Activated B cell treated with CpG ODN at 0.5 μM for 24 hours (primary cell): ENCODE measurements around the gene USH1C. TPM values are rescaled to one million over a fixed set of nuclear protein-coding genes. Genes with fewer than 3 reads are reported as not detected.

Experiments used
- ATAC-seq: fragments of 200-7000 bp; cut with Tn5 transposase; one replicate; pipeline ENCODE4 v1.10.0; 2021; ENCODE audit warnings: low read depth, mild to moderate bottlenecking, moderate library complexity
- CTCF ChIA-PET: fragments of 350-600 bp; sonication (Branson Sonifier 250); formaldehyde crosslinking; loops from one replicate; lab custom pipeline; 2021; ENCODE audit warnings: antibody characterized with exemption; lab: Charles Lee
- POLR2A ChIA-PET: fragments of 350-600 bp; sonication (Branson Sonifier 250); formaldehyde crosslinking; loops from one replicate; lab custom pipeline; 2021; ENCODE audit warnings: antibody characterized with exemption; lab: Charles Lee
- DNase-seq: peaks from one replicate; pipeline ENCODE4 v3.0.0; 2022
- H3K27ac Mint-ChIP-seq: one replicate; pipeline ENCODE4 v1.8.0; 2020; ENCODE audit warnings: mixed read lengths
- H3K27me3 Mint-ChIP-seq: one replicate; pipeline ENCODE4 v1.8.0; 2021; ENCODE audit warnings: mixed read lengths
- H3K36me3 Mint-ChIP-seq: one replicate; pipeline ENCODE4 v1.8.0; 2021; ENCODE audit warnings: low read depth, mixed read lengths
- H3K4me1 Mint-ChIP-seq: one replicate; pipeline ENCODE4 v1.8.0; 2021; ENCODE audit warnings: mixed read lengths
- H3K4me3 Mint-ChIP-seq: one replicate; pipeline ENCODE4 v1.8.0; 2020; ENCODE audit warnings: mild to moderate bottlenecking, mixed read lengths
- H3K9me3 Mint-ChIP-seq: one replicate; pipeline ENCODE4 v1.8.0; 2020; ENCODE audit warnings: mixed read lengths
- CTCF ChIP-seq: fragments of 200-600 bp; IDR thresholded peaks from one replicate; pipeline ENCODE4 v1.8.0; 2022; ENCODE audit warnings: antibody characterized with exemption, mild to moderate bottlenecking
- intact Hi-C: fragments of 100-400 bp; cut with micrococcal nuclease; formaldehyde crosslinking; loops from one replicate; pipeline ENCODE4 v1.15.1; 2024
- total RNA-seq: library from RNA; stranded (reverse); gene quantifications from 2 replicates; pipeline ENCODE4 v1.2.3, GENCODE V29; 2022

Gene USH1C
- total RNA-seq, 1 donor from 2014 or later, result not detected

- DNase-seq (no peak), ATAC-seq (no peak)
- Mint-ChIP-seq H3K27ac (no peak overlapping the region), H3K4me3 (no peak overlapping the region), H3K4me1 (no peaks in the 10 kb centered on the region), H3K27me3 (peaks cover 7% of the 10 kb centered on the region), H3K36me3 (no peaks in the 10 kb centered on the region), H3K9me3 (no peaks in the 10 kb centered on the region)
- ChIA-PET CTCF (interaction anchor here (0.7 to 1.1 kb wide), 3 partner anchors 105 to 139 kb away, joined by 3 to 4 read pairs (median 3); partner anchors contain the start of gene KCNJ11), POLR2A (no interaction called here)
- no peak for TF ChIP-seq CTCF
- intact Hi-C loops, result no loop called here
These were observed 50.2 kb downstream of the USH1C start for GRCh38 chr11:17494019-17494418.

DNA sequence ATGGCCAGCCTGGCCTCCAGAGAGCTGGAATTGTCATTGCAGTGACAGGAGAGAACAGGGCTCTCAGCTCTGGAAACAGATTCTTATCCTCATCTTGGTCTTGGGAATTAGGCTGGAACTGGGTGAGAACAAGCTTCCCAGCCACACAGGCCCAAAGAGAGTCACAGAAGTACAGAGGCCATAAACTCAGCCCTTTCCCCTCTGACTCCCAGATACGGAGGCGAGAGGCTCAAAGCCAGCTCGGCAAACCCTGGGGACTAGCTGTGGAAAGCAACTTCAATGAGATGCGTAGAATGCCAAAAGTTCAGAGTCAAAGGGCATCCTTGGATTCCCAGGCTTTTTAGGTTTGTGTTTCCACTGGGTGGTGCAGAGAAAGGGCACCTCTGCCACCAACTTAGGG is 53.3 kb downstream of the USH1C start:
- no peak overlapping the region for H3K4me3 Mint-ChIP-seq
- no peak for ATAC-seq

GRCh38 chr11:17490232-17490631 is 54.0 kb downstream of the USH1C start:
- intact Hi-C loops, result no loop called here
- ChIA-PET POLR2A (no interaction called here), CTCF (no interaction called here)
- no peak for TF ChIP-seq CTCF
- peaks cover 18% of the 10 kb centered on the region for H3K27me3 Mint-ChIP-seq
- no peak overlapping the region for H3K4me3 Mint-ChIP-seq
- no peak for DNase-seq
- no peaks in the 10 kb centered on the region for H3K36me3 Mint-ChIP-seq
- ATAC-seq, result no peak
- H3K27ac Mint-ChIP-seq, result no peak overlapping the region
- H3K4me1 Mint-ChIP-seq, result no peaks in the 10 kb centered on the region
- no peaks in the 10 kb centered on the region for H3K9me3 Mint-ChIP-seq

More for the DNA sequence above, 53.3 kb downstream of the USH1C start:
- DNase-seq, result no peak
- TF ChIP-seq CTCF, result no peak
- H3K36me3 Mint-ChIP-seq, result no peaks in the 10 kb centered on the region
- intact Hi-C loops, result no loop called here
- H3K9me3 Mint-ChIP-seq, result no peaks in the 10 kb centered on the region
- no peaks in the 10 kb centered on the region for H3K4me1 Mint-ChIP-seq
- H3K27me3 Mint-ChIP-seq, result peaks cover 18% of the 10 kb centered on the region
- ChIA-PET CTCF (no interaction called here), POLR2A (no interaction called here)
- H3K27ac Mint-ChIP-seq, result no peak overlapping the region

- DNase-seq (no peak), ATAC-seq (no peak)
- intact Hi-C loops, result no loop called here
- TF ChIP-seq CTCF, result no peak
- Mint-ChIP-seq H3K27ac (no peak overlapping the region), H3K9me3 (no peaks in the 10 kb centered on the region), H3K4me1 (no peaks in the 10 kb centered on the region), H3K27me3 (peaks cover 18% of the 10 kb centered on the region), H3K36me3 (no peaks in the 10 kb centered on the region), H3K4me3 (no peak overlapping the region)
- ChIA-PET CTCF (no interaction called here), POLR2A (no interaction called here)
These were observed 54.5 kb downstream of the USH1C start for GRCh38 chr11:17489751-17490150.

DNA sequence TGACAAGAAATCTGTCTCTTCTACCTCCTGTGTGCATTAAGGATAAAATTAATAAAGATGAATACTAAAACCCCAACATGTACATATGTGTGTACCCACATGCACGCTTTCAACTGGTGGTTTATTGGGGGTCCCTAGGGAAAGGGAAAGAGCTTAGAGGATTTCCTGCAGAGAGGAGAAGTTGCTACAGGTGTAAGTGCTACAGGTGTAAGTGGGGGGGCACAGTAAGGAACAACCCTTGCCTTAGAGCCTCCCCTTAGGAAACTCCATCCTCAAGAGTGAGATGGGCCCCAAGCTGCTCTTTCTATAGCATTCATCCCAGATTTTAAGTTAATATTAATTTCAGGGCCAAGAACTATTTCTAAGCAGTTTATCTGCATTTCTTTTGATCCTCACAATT is 55.7 kb downstream of the USH1C start:
- DNase-seq (no peak), ATAC-seq (no peak)
- no peak for TF ChIP-seq CTCF
- H3K4me1 Mint-ChIP-seq, result no peaks in the 10 kb centered on the region
- no peak overlapping the region for H3K4me3 Mint-ChIP-seq
- no peaks in the 10 kb centered on the region for H3K9me3 Mint-ChIP-seq
- H3K27ac Mint-ChIP-seq, result no peak overlapping the region
- H3K36me3 Mint-ChIP-seq, result no peaks in the 10 kb centered on the region
- ChIA-PET CTCF (no interaction called here), POLR2A (no interaction called here)
- intact Hi-C loops, result no loop called here
- peaks cover 20% of the 10 kb centered on the region for H3K27me3 Mint-ChIP-seq
